Adrenal gland (tissue), 12 donors: ENCODE results near the gene KRT14. TPM values are rescaled to one million over a fixed set of nuclear protein-coding genes. Genes with fewer than 3 reads are reported as not detected.

Source experiments
- DNase-seq, 7 donors: peaks; one replicate each; pipeline ENCODE4 v3.0.0-alpha.2; 2019 to 2020
- H3K27ac ChIP-seq, 5 donors: fragments of 200-600 bp; sonication (generic) in 4 of 5; 1 replicate in 3 of 5; 2 replicates in 2 of 5; pipeline versions ENCODE4 v1.5.1 to v1.8.0; 2016 to 2020; ENCODE audit warnings: mild to moderate bottlenecking in 1 of 5
- H3K27me3 ChIP-seq: fragments of 200-600 bp; 2 replicates; pipeline ENCODE4 v1.8.0; 2021
- H3K36me3 ChIP-seq, 2 donors: fragments of 200-600 bp; replicated peaks in 1 of 2; 1 replicate in 1 of 2; 2 replicates in 1 of 2; pipeline versions ENCODE4 v1.5.1 to v1.8.0; 2018 to 2022
- H3K4me1 ChIP-seq, 2 donors: fragments of 200-600 bp; replicated peaks in 1 of 2; 1 replicate in 1 of 2; 2 replicates in 1 of 2; pipeline versions ENCODE4 v1.5.1 to v1.8.0; 2018 to 2021
- H3K4me3 ChIP-seq, 4 donors: fragments of 200-600 bp; sonication (generic) in 3 of 4; one replicate each; pipeline ENCODE4 v1.5.1; 2016 to 2018
- H3K9me3 ChIP-seq, 3 donors: fragments of 200-600 bp; sonication (generic) in 1 of 3; replicated peaks in 1 of 3; 1 replicate in 2 of 3; 2 replicates in 1 of 3; pipeline versions ENCODE4 v1.5.1 to v1.8.0; 2016 to 2021
- CTCF ChIP-seq, 6 experiments: fragments of 450-650 bp in 4 of 6; fragments of 200-600 bp in 2 of 6; sonication (generic) in 1 of 6; IDR thresholded peaks; 1 replicate in 5 of 6; 2 replicates in 1 of 6; pipeline versions ENCODE4 v1.5.1 to v1.8.0; 2016 to 2021; ENCODE audit warnings: antibody characterized with exemption in 6 of 6, mild to moderate bottlenecking in 2 of 6, moderate library complexity in 1 of 6
- POLR2A ChIP-seq, 2 donors: fragments of 450-650 bp; IDR thresholded peaks; one replicate each; pipeline ENCODE4 v1.6.1; 2017; ENCODE audit warnings: antibody characterized with exemption in 2 of 2, mild to moderate bottlenecking in 2 of 2, moderate library complexity in 1 of 2
- WGBS, 4 donors: extraction: QIAGEN DNeasy Blood & Tissue Kit in 2 of 4; methylation state at CpG; one replicate each; pipeline versions ENCODE4 v1.1.5 to v1.1.7; 2013 to 2017; 5-methylcytosine and 5-hydroxymethylcytosine counted together
- intact Hi-C, 2 donors: fragments of 100-400 bp; cut with DNase I; formaldehyde crosslinking; loops; one replicate each; pipeline versions ENCODE4 v1.14.1 to v1.15.0; 2022 to 2023
- polyA plus RNA-seq, 3 donors: library from polyadenylated mRNA; stranded (reverse); fragments of 200-250 nt in 2 of 3; fragments of 350-450 nt in 1 of 3; fragmentation: Illumina TruSeq in 1 of 3; extraction: RNeasy Lipid Tissue Mini Kit (QIAGEN cat#74804) in 1 of 3; gene quantifications; one replicate each; pipeline ENCODE4 v1.2.3, GENCODE V29; 2013 to 2014
- total RNA-seq, 9 donors: library from RNA; depleted of rRNA in 4 of 9; stranded (reverse); fragments of >200 nt in 4 of 9; fragments of 120-200 nt in 1 of 9; fragmentation: NEBNext Ultra II Directional in 1 of 9; extraction: Animal tissue kit (Norgen Biotek cat#: 25700) in 1 of 9; gene quantifications; one replicate each; pipeline versions ENCODE4 v1.1.0 to v1.2.4, GENCODE V29; 2013 to 2023
- donor health status: healthy with polysubstance abuse.
- donor health status: Bipolar disorder and iron deficiency.
- donor health status: DM: yes; HTN: yes; CAD: no.
- donor health status: DM: no; HTN: no; CAD: no.
- donor health status: DM: no; HTN: no; CAD: no.
- donor health status: DM: yes; HTN: yes; CAD: no.

The KRT14 gene
- total and polyA plus RNA-seq, 12 donors, result 0.35 to 1.2 TPM; not detected in 10

- intact Hi-C loops, result loop anchor here in 1 of 2 donors (5.0 kb wide), 1 partner anchor 105 kb away; no protein-coding TSS in a partner anchor
- no peak overlapping the region for H3K4me3 ChIP-seq
Measured at GRCh38 chr17:41552455-41552854, 34.2 kb downstream of the KRT14 start.

GRCh38 chr17:41551365-41551764 is 35.3 kb downstream of the KRT14 start:
- no peaks in the 10 kb centered on the region for H3K9me3 ChIP-seq
- no peak overlapping the region for H3K27ac ChIP-seq
- no peak overlapping the region for H3K4me3 ChIP-seq
- TF ChIP-seq CTCF (IDR thresholded peaks at IDR 0.05), result no peak
- no peak for TF ChIP-seq POLR2A (IDR thresholded peaks at IDR 0.05)
- intact Hi-C loops, result loop anchor here in 1 of 2 donors (5.0 kb wide), 1 partner anchor 106 kb away; no protein-coding TSS in a partner anchor
- WGBS, 4 donors, result 61 to 75% (median 67%) methylated on average over 5 of the region's 5 CpGs
- no peak for DNase-seq
- no peaks in the 10 kb centered on the region for H3K36me3 ChIP-seq
- H3K4me1 ChIP-seq, result peaks cover 15 to 19% of the 10 kb centered on the region in 2 donors
- H3K27me3 ChIP-seq, result no peaks in the 10 kb centered on the region

More at GRCh38 chr17:41552455-41552854, 34.2 kb downstream of the KRT14 start:
- Histone ChIP-seq H3K27me3 (no peaks in the 10 kb centered on the region), H3K4me1 (peaks cover 15 to 19% of the 10 kb centered on the region in 2 donors), H3K36me3 (no peaks in the 10 kb centered on the region), H3K27ac (no peak overlapping the region), H3K9me3 (no peaks in the 10 kb centered on the region)
- WGBS, 4 donors, result 80 to 91% (median 89%) methylated on average over 4 to 5 of the region's 5 CpGs
- no peak for DNase-seq
- no peak for TF ChIP-seq POLR2A (IDR thresholded peaks at IDR 0.05)
- no peak for TF ChIP-seq CTCF (IDR thresholded peaks at IDR 0.05)

- H3K4me1 ChIP-seq, result peaks cover 15 to 19% of the 10 kb centered on the region in 2 donors
- DNase-seq, result peak in 1 of 7 donors; percentile 63
- intact Hi-C loops, result loop anchor here (2.0 to 5.0 kb wide), 3 partner anchors 99 to 637 kb away; no protein-coding TSS in a partner anchor
- H3K27me3 ChIP-seq, result no peaks in the 10 kb centered on the region
- no peak for TF ChIP-seq POLR2A (IDR thresholded peaks at IDR 0.05)
- TF ChIP-seq CTCF (IDR thresholded peaks at IDR 0.05), result no peak
- no peak overlapping the region for H3K4me3 ChIP-seq
- 67 to 75% (median 75%) methylated on average over 8 of the region's 8 CpGs for WGBS, 4 donors
- no peaks in the 10 kb centered on the region for H3K36me3 ChIP-seq
- no peaks in the 10 kb centered on the region for H3K9me3 ChIP-seq
- H3K27ac ChIP-seq, result peak overlapping the region in 1 of 5 donors; percentile 2
Measured at GRCh38 chr17:41549596-41550039, 37.1 kb downstream of the KRT14 start.

GRCh38 chr17:41548844-41549595 is 37.7 kb downstream of the KRT14 start:
- H3K4me3 ChIP-seq, result peak overlapping the region in 1 of 4 donors; percentile 26
- no peaks in the 10 kb centered on the region for H3K36me3 ChIP-seq
- TF ChIP-seq POLR2A (IDR thresholded peaks at IDR 0.05) (no peak), CTCF (IDR thresholded peaks at IDR 0.05) (peak; percentile 61 to 96 (median 84))
- peak; percentile 79 to 93 (median 84) for DNase-seq
- WGBS, 4 donors, result 0 to 2% (median 1%) methylated on average over 9 to 25 of the region's 25 CpGs
- intact Hi-C loops, result loop anchor here in 1 of 2 donors (2.0 to 5.0 kb wide), 2 partner anchors 100 to 637 kb away; no protein-coding TSS in a partner anchor
- H3K27ac ChIP-seq, result peak overlapping the region in 3 of 5 donors; percentile 37 to 72 (median 57)
- H3K27me3 ChIP-seq, result no peaks in the 10 kb centered on the region
- peaks cover 15 to 19% of the 10 kb centered on the region in 2 donors for H3K4me1 ChIP-seq
- no peaks in the 10 kb centered on the region for H3K9me3 ChIP-seq
